Measurements from ENCODE around the gene MTERF4. TPM values are rescaled to one million over a fixed set of nuclear protein-coding genes. Genes with fewer than 3 reads are reported as not detected.

MTERF4 gene
- total and polyA plus RNA-seq, 2 of the 4 experiments (the other 2 are of a cell fraction), result 26.6 to 33.3 TPM

GRCh38 chr2:241110607-241111439, 8.7 kb upstream of the MTERF4 start:
- CTCF ChIA-PET, result no interaction called here
- H3K9me3 ChIP-seq (ENCODE audit: control insufficient read depth, insufficient read depth, low read length), result no peaks in the 10 kb centered on the region
- DNase-seq (no peak), ATAC-seq (ENCODE audit: low read depth) (no peak)
- H2BK20ac ChIP-seq (ENCODE audit: low read depth, low read length), result no peak overlapping the region
- H3K14ac ChIP-seq (replicated peaks; ENCODE audit: low read depth, low read length), result no peak overlapping the region
- no peaks in the 10 kb centered on the region for H3K79me1 ChIP-seq (ENCODE audit: low read depth in 1 of 2, low read length in 2 of 2)
- H2AFZ ChIP-seq (replicated peaks; ENCODE audit: low read length, poor library complexity), result no peak overlapping the region
- 88% methylated on average over 9 of the region's 19 CpGs; no CpG with 5 or more reads in 1 of the 2 experiments for WGBS, 2 experiments (ENCODE audit: extremely low coverage in 2 of 2, insufficient read length in 1 of 2)
- no peak overlapping the region for H2BK15ac ChIP-seq (ENCODE audit: low read depth, low read length)
- no peak for TF ChIP-seq CTCF (conservative IDR thresholded peaks at IDR 0.05; ENCODE audit: low read depth, low read length)
- no peak for TF ChIP-seq BHLHE40 (IDR thresholded peaks at IDR 0.05; ENCODE audit: low read depth, low read length)
- TF ChIP-seq NFE2L2 (IDR thresholded peaks at IDR 0.05; ENCODE audit: low read depth, low read length), result no peak
- no peak for TF ChIP-seq RFX5 (IDR thresholded peaks at IDR 0.05; ENCODE audit: low read depth, low read length)
- TF ChIP-seq CEBPB (IDR thresholded peaks at IDR 0.05; ENCODE audit: low read depth, low read length), result no peak
- no peak for TF ChIP-seq MAZ (IDR thresholded peaks at IDR 0.05; ENCODE audit: borderline replicate concordance, low read depth, low read length)
- TF ChIP-seq ELK1 (IDR thresholded peaks at IDR 0.05; ENCODE audit: borderline replicate concordance, low read depth, low read length), result no peak
- TF ChIP-seq MXI1 (IDR thresholded peaks at IDR 0.05; ENCODE audit: borderline replicate concordance, low read depth, low read length), result no peak
- no peak for TF ChIP-seq MAFK (IDR thresholded peaks at IDR 0.05; ENCODE audit: low read depth, low read length)
- TF ChIP-seq CHD1 (IDR thresholded peaks at IDR 0.05; ENCODE audit: low read depth, low read length), result no peak
- in situ Hi-C loops (cut with MboI; ENCODE audit: low sequenced_read_pairs) (no loop called here), intact Hi-C loops (cut with micrococcal nuclease) (no loop called here), dilution Hi-C loops (cut with HindIII; ENCODE audit: low sequenced_read_pairs, unreplicated experiment) (no loop called here)
- POLR2A ChIA-PET (ENCODE audit: unreplicated experiment), result no interaction called here
- no peak overlapping the region for H2BK120ac ChIP-seq (ENCODE audit: low read depth, low read length)
- H4K20me1 ChIP-seq (ENCODE audit: insufficient read depth, low read length), result no peaks in the 10 kb centered on the region
- H3K4me1 ChIP-seq (ENCODE audit: control insufficient read depth, insufficient read depth, low read length), result no peaks in the 10 kb centered on the region
- no peak overlapping the region for H2AK5ac ChIP-seq (ENCODE audit: low read depth, low read length)
- H3K9ac ChIP-seq (ENCODE audit: low read depth, low read length), result no peak overlapping the region
- no peak overlapping the region for H3K56ac ChIP-seq (ENCODE audit: extremely low read depth, insufficient read depth, low read length)
- peaks cover 4% of the 10 kb centered on the region; the same call in 1 of the 2 replicates for H3K9me1 ChIP-seq (ENCODE audit: insufficient read depth, low read length)
- no peak overlapping the region for H2AK9ac ChIP-seq (replicated peaks; ENCODE audit: low read depth, low read length, poor library complexity)
- H4K5ac ChIP-seq (ENCODE audit: low read depth, low read length), result no peak overlapping the region
- no peaks in the 10 kb centered on the region for H3K27me3 ChIP-seq (ENCODE audit: control insufficient read depth, insufficient read depth, low read length)
- H3K4me2 ChIP-seq (ENCODE audit: low read depth, low read length), result no peak overlapping the region
- 0 out of 2 replicates have a peak, but pooled peaks cover 2% of the 10 kb centered on the region for H3K36me3 ChIP-seq (ENCODE audit: control insufficient read depth, insufficient read depth, low read length)
- no peak overlapping the region for H4K8ac ChIP-seq (ENCODE audit: low read depth in 2 of 2, low read length in 2 of 2)
- H4K91ac ChIP-seq (ENCODE audit: insufficient read depth, low read depth, low read length), result no peak overlapping the region
- no peak overlapping the region for H3K4me3 ChIP-seq (ENCODE audit: insufficient read depth, low read depth, low read length)
- H3K18ac ChIP-seq (ENCODE audit: low read depth, low read length), result no peak overlapping the region
- H3K23ac ChIP-seq (ENCODE audit: low read depth, low read length), result no peak overlapping the region
- no peak overlapping the region for H3K27ac ChIP-seq (ENCODE audit: insufficient read depth, low read length)
- H2BK5ac ChIP-seq (ENCODE audit: low read depth, low read length, poor library complexity, severe bottlenecking), result no peak overlapping the region
- no peak overlapping the region for H3K4ac ChIP-seq (ENCODE audit: low read depth, low read length)
- BruUV-seq (replicated peaks), result no TSS peak

Data from IMR-90 (cell line).